Esophagus squamous epithelium (tissue), 4 donors: Measurements from ENCODE around the gene ZNF219.

Source experiments
- CTCF ChIP-seq, 6 experiments: fragments of 450-650 bp in 4 of 6; fragments of 200-600 bp in 2 of 6; sonication (generic) in 2 of 6; IDR thresholded peaks; one replicate each; pipeline ENCODE4 v1.5.1; 2016 to 2019; ENCODE audit warnings: antibody characterized with exemption in 6 of 6, mild to moderate bottlenecking in 4 of 6, moderate library complexity in 4 of 6
- POLR2A ChIP-seq, 4 donors: fragments of 450-650 bp; IDR thresholded peaks; one replicate each; pipeline ENCODE4 v1.6.1; 2017; ENCODE audit warnings: antibody characterized with exemption in 4 of 4, mild to moderate bottlenecking in 4 of 4, moderate library complexity in 3 of 4

- TF ChIP-seq CTCF (IDR thresholded peaks at IDR 0.05) (no peak), POLR2A (IDR thresholded peaks at IDR 0.05) (no peak)
These were observed 8.6 kb downstream of the ZNF219 start for GRCh38 chr14:21089877-21090193.
